ENCODE measurements around the gene ZNF710. TPM values are rescaled to one million over a fixed set of nuclear protein-coding genes. Genes with fewer than 3 reads are reported as not detected.

Gene ZNF710
- total and polyA plus RNA-seq, 2 donors (not counting 3 experiments of a cell fraction or from before 2014, with no cell fraction given): 8.9 to 32.4 TPM

DNA sequence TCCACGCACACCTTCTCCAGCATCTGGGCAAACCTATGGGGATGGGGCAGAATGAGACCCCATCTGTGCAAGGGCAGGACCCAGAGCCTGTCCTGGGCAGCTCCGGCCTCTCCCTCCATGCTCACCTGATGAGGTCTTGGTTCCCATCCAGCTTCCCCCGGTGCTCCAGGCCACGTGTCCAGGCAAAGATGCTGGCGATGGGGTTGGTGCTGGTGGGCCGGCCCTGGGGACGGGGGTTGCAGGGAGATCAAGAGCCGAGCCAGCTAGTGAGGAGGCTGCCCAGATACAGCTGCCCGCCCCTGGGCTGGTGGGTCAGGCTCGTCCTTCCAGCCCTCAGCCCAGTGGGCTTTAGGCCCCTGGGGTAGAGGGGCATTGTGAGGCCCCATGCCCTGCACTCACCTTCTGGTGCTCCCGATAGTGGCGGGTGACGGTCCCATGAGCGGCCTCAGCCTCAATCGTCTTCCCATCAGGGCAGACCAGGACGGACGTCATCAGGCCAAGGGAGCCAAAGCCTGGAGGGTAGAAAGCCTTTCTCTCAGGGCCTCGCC lies 83.8 kb downstream of the ZNF710 start:
- no peak for FAIRE-seq
- intact Hi-C loops (cut with micrococcal nuclease): no loop called here

More for the DNA sequence above, 83.8 kb downstream of the ZNF710 start:
- no peak for DNase-seq (ENCODE audit: low read depth, low spot score)
- CTCF ChIA-PET: interaction anchor here (0.8 to 5.0 kb wide), 7 partner anchors 14 to 210 kb away, joined by 3 to 38 read pairs (median 12); partner anchors contain the start of genes AP3S2 and IDH2
- dilution Hi-C loops (cut with MboI; ENCODE audit: extremely low pct_ligation_motif_present, low sequenced_read_pairs): no loop called here
- H3K27me3 ChIP-seq (ENCODE audit: control insufficient read depth in 2 of 2, insufficient read depth in 2 of 2, low read length in 2 of 2): no peaks in the 10 kb centered on the region
- no peaks in the 10 kb centered on the region for H3K9me1 ChIP-seq (replicated peaks; ENCODE audit: control insufficient read depth, extremely low read depth, insufficient read depth, low read length)
- no peaks in the 10 kb centered on the region for H3K4me1 ChIP-seq (ENCODE audit: control insufficient read depth, extremely low read depth, insufficient read depth, low read length)
- H3K27ac ChIP-seq (ENCODE audit: insufficient read depth, low read depth, low read length): no peak overlapping the region
- H2AFZ ChIP-seq (ENCODE audit: low read depth, low read length): no peak overlapping the region
- no peaks in the 10 kb centered on the region for H3K9me3 ChIP-seq (replicated peaks; ENCODE audit: control insufficient read depth, insufficient read depth, low read length)
- H4K20me1 ChIP-seq (replicated peaks; ENCODE audit: control insufficient read depth, extremely low read depth, insufficient read depth, low read length): no peaks in the 10 kb centered on the region
- BruUV-seq (replicated peaks): no TSS peak
- no peak overlapping the region for H3K4me3 ChIP-seq (replicated peaks in 1 of 3; ENCODE audit: insufficient read depth in 1 of 3, low read depth in 1 of 3, low read length in 3 of 3)
- H3K36me3 ChIP-seq (ENCODE audit: control insufficient read depth in 2 of 2, extremely low read depth in 1 of 2, insufficient read depth in 2 of 2, low read length in 2 of 2): peaks cover 2 to 34% of the 10 kb centered on the region in 2 experiments
- no peak overlapping the region for H3K9ac ChIP-seq (replicated peaks; ENCODE audit: extremely low read depth, insufficient read depth, low read length)
- TF ChIP-seq JUN (IDR thresholded peaks at IDR 0.05; ENCODE audit: borderline replicate concordance, insufficient read depth, insufficient read length, low read depth) (no peak), POLR2AphosphoS5 (IDR thresholded peaks at IDR 0.05; ENCODE audit: insufficient read depth, low read depth, low read length) (no peak), MAX (IDR thresholded peaks at IDR 0.05; ENCODE audit: insufficient read depth, insufficient read length) (no peak), CTCF (IDR thresholded peaks at IDR 0.05; ENCODE audit: extremely low read depth in 1 of 2, insufficient read depth in 1 of 2, low read depth in 1 of 2, low read length in 2 of 2) (no peak), POLR2A (IDR thresholded peaks at IDR 0.05; ENCODE audit: low read depth, low read length) (no peak), EZH2 (IDR thresholded peaks at IDR 0.05; ENCODE audit: borderline replicate concordance, low read depth, low read length, severe bottlenecking) (no peak), GATA2 (IDR thresholded peaks at IDR 0.05; ENCODE audit: insufficient read depth, insufficient read length, low read depth, low read length) (no peak), FOS (IDR thresholded peaks at IDR 0.05; ENCODE audit: borderline replicate concordance, insufficient read depth, low read length) (no peak), MYC (IDR thresholded peaks at IDR 0.05; ENCODE audit: low read depth, low read length) (no peak)
- no peak overlapping the region for H3K4me2 ChIP-seq (ENCODE audit: insufficient read depth, low read length)
- POLR2A ChIA-PET: no interaction called here
- no peaks in the 10 kb centered on the region for H3K79me2 ChIP-seq (ENCODE audit: control insufficient read depth, insufficient read depth, low read length)
